ENCODE results near the gene THSD7A.

- TF ChIP-seq POLR2A (IDR thresholded peaks at IDR 0.05; ENCODE audit: low read depth, low read length) (no peak), TAF1 (IDR thresholded peaks at IDR 0.05; ENCODE audit: borderline replicate concordance, low read depth, low read length) (no peak)
Measured at GRCh38 chr7:11667810-11668185, 164.2 kb downstream of the THSD7A start.

Data from GM12892 (cell line).